Fibroblast of lung (primary cell): ENCODE data around the gene RPLP2. TPM values are rescaled to one million over a fixed set of nuclear protein-coding genes. Genes with fewer than 3 reads are reported as not detected.

Source experiments
- DNase-seq, 2 donors: peaks; one replicate each; pipeline versions ENCODE4 v3.0.0 to v3.0.0-alpha.2; 2010; ENCODE audit warnings: low read depth in 2 of 2
- H2AFZ ChIP-seq: 2 replicates; pipeline ENCODE4 v1.5.1; 2012; ENCODE audit warnings: low read length, control low read depth, inconsistent platforms
- H3K27ac ChIP-seq: 2 replicates; pipeline ENCODE4 v1.5.1; 2011; ENCODE audit warnings: low read length, control low read depth; ENCODE audit not compliant: insufficient read depth
- H3K27me3 ChIP-seq: 2 replicates; pipeline ENCODE4 v1.5.1; 2011; ENCODE audit warnings: mild to moderate bottlenecking, low read length; ENCODE audit not compliant: control insufficient read depth, insufficient read depth
- H3K36me3 ChIP-seq: 2 replicates; pipeline ENCODE4 v1.5.1; 2011; ENCODE audit warnings: low read length; ENCODE audit not compliant: control insufficient read depth, insufficient read depth
- H3K4me1 ChIP-seq: 2 replicates; pipeline ENCODE4 v1.5.1; 2011; ENCODE audit warnings: low read length; ENCODE audit not compliant: control insufficient read depth, insufficient read depth; ENCODE audit errors: extremely low read depth
- H3K4me2 ChIP-seq: 2 replicates; pipeline ENCODE4 v1.5.1; 2011; ENCODE audit warnings: low read length, control low read depth; ENCODE audit not compliant: insufficient read depth; ENCODE audit errors: extremely low read depth
- H3K4me3 ChIP-seq, 4 experiments: fragments of 200-600 bp in 1 of 4; sonication (generic) in 1 of 4; replicated peaks in 1 of 4; 2 replicates each; pipeline ENCODE4 v1.5.1; 2011 to 2016; ENCODE audit warnings: low read length in 4 of 4, low read depth in 3 of 4, mild to moderate bottlenecking in 3 of 4, control low read depth in 2 of 4, inconsistent platforms in 1 of 4, mixed read lengths in 1 of 4; ENCODE audit not compliant: insufficient read depth in 1 of 4; ENCODE audit errors: control extremely low read depth in 1 of 4
- H3K79me2 ChIP-seq: 2 replicates; pipeline ENCODE4 v1.5.1; 2012; ENCODE audit warnings: mild to moderate bottlenecking, low read length, inconsistent platforms; ENCODE audit not compliant: control insufficient read depth, insufficient read depth
- H3K9ac ChIP-seq: 2 replicates; pipeline ENCODE4 v1.5.1; 2011; ENCODE audit warnings: mild to moderate bottlenecking, low read length, control low read depth; ENCODE audit not compliant: insufficient read depth
- H3K9me3 ChIP-seq: 2 replicates; pipeline ENCODE4 v1.5.1; 2012; ENCODE audit warnings: low read depth, low read length; ENCODE audit not compliant: control insufficient read depth, insufficient read depth
- H4K20me1 ChIP-seq: 2 replicates; pipeline ENCODE4 v1.5.1; 2011; ENCODE audit warnings: low read length; ENCODE audit not compliant: control insufficient read depth, insufficient read depth; ENCODE audit errors: extremely low read depth
- EZH2 ChIP-seq: IDR thresholded peaks from 2 replicates; pipeline ENCODE4 v1.5.1; 2012; ENCODE audit warnings: low read length, control low read depth, mild to moderate bottlenecking; ENCODE audit errors: missing control alignments
- polyA plus RNA-seq, 2 donors: library from polyadenylated mRNA; depleted of rRNA in 1 of 2; stranded (reverse) in 1 of 2; unstranded in 1 of 2; fragments of >200 nt; gene quantifications; 2 replicates each; pipeline ENCODE4 v1.2.1, GENCODE V29; 2011 to 2012; ENCODE audit warnings: missing spikeins in 1 of 2
- total RNA-seq: library from RNA; depleted of rRNA; stranded (reverse); fragments of >200 nt; gene quantifications from 2 replicates; pipeline ENCODE4 v1.2.1, GENCODE V29; 2014
- TF ChIP-seq, protein P1 (sequence below), 2 donors: IDR thresholded peaks in 1 of 2; conservative IDR thresholded peaks in 1 of 2; 1 replicate in 1 of 2; 2 replicates in 1 of 2; pipeline ENCODE4 v1.5.1; 2011 to 2012; ENCODE audit warnings: low read length in 2 of 2, control low read depth in 1 of 2, inconsistent platforms in 1 of 2, low read depth in 1 of 2, mild to moderate bottlenecking in 1 of 2

RPLP2 gene
- total and polyA plus RNA-seq, 2 donors (not counting 1 experiment from before 2014, with no cell fraction given): 294 to 741 TPM

DNA sequence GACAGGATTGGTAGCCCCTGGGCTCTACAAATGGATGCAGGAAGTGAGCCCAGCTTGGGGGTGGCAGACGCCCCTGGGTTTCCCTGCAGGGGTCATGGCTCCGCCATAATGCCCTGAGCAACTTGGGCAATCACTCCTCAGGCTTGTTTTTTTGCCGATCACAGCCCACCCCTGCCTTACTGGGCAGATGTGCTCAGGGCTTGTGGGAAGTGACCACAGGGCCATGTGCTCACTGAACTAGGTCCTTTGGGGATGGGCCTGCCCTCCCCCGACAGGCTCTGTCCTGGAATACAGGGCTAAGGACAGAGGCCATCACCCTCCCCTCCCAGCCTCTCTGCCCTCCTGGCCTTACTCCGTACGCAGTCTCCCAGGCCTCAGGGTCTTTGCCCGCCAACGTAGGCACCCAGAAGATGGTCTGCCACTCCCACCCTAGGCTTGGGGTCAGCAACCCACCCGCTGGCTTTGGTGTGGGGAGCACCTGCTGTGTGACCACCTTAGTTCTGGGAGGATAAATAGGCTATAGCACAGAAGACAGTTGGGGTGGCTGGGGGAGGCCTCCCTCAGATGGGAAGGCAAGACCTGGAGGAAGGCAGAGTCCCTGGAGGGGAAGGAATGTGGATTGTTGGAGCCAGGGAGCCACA is 3.8 kb downstream of the RPLP2 start:
- Histone ChIP-seq H3K9ac (no peak overlapping the region), H3K27ac (no peak overlapping the region), H3K36me3 (peaks cover 24% of the 10 kb centered on the region), H3K4me1 (peaks cover 12% of the 10 kb centered on the region), H3K4me2 (no peak overlapping the region), H3K27me3 (no peaks in the 10 kb centered on the region), H3K9me3 (no peaks in the 10 kb centered on the region), H3K79me2 (peaks cover 32% of the 10 kb centered on the region), H2AFZ (no peak overlapping the region), H3K4me3 (no peak overlapping the region), H4K20me1 (no peaks in the 10 kb centered on the region)
- DNase-seq: no peak
- TF ChIP-seq, protein P1, sequence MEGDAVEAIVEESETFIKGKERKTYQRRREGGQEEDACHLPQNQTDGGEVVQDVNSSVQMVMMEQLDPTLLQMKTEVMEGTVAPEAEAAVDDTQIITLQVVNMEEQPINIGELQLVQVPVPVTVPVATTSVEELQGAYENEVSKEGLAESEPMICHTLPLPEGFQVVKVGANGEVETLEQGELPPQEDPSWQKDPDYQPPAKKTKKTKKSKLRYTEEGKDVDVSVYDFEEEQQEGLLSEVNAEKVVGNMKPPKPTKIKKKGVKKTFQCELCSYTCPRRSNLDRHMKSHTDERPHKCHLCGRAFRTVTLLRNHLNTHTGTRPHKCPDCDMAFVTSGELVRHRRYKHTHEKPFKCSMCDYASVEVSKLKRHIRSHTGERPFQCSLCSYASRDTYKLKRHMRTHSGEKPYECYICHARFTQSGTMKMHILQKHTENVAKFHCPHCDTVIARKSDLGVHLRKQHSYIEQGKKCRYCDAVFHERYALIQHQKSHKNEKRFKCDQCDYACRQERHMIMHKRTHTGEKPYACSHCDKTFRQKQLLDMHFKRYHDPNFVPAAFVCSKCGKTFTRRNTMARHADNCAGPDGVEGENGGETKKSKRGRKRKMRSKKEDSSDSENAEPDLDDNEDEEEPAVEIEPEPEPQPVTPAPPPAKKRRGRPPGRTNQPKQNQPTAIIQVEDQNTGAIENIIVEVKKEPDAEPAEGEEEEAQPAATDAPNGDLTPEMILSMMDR (conservative IDR thresholded peaks at IDR 0.05 in 1 of 2, IDR thresholded peaks at IDR 0.05 in 1 of 2; ENCODE audit: low read depth in 1 of 2, low read length in 2 of 2): no peak
- TF ChIP-seq EZH2: no peak

DNA sequence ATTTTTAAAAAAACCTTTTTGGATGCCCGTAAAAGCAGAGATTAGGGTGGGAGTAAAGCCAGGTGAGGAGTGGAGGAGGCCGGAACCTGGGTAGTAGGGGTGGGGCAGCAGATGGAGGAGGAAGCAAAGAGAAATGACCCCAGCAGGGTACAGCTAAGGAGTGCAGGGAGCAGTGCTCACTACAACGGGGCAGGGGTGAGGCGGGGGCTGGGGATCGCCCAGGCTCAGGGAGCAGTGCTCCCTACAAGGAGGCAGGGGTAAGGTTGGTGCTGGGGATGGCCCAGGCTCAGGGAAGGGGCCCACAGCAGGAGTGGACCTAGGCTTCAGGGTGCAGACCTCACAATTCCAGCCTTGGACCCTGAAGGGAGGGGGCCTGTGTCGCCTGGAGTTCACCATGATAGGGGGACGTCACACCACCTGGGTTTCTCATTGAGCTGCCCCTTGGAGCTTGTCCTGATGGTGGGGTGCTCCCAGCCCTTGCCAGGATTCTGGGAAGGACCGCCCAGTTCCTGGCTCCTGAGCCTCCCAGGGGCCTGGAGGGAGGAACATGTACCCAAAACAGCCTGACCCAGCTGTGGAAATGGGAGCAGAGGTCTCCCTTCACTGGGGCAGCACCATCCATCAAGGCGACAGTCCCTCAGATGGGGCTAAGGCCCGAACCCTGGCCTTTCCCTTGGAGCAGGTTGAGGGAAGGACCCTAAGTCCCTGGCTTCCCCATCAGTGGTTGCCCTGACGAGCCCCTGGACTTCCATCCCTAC is 6.1 kb downstream of the RPLP2 start:
- no peak overlapping the region for H3K4me3 ChIP-seq
- no peaks in the 10 kb centered on the region for H3K9me3 ChIP-seq
- no peak overlapping the region for H2AFZ ChIP-seq
- H3K79me2 ChIP-seq: peaks cover 26% of the 10 kb centered on the region
- H3K27me3 ChIP-seq: no peaks in the 10 kb centered on the region
- H4K20me1 ChIP-seq: no peaks in the 10 kb centered on the region
- DNase-seq: no peak
- peaks cover 24% of the 10 kb centered on the region for H3K36me3 ChIP-seq
- TF ChIP-seq EZH2: no peak
- TF ChIP-seq, protein P1 (conservative IDR thresholded peaks at IDR 0.05 in 1 of 2, IDR thresholded peaks at IDR 0.05 in 1 of 2; ENCODE audit: low read depth in 1 of 2, low read length in 2 of 2): no peak
- no peak overlapping the region for H3K9ac ChIP-seq
- no peak overlapping the region for H3K4me2 ChIP-seq
- H3K27ac ChIP-seq: no peak overlapping the region
- H3K4me1 ChIP-seq: peaks cover 18% of the 10 kb centered on the region

DNA sequence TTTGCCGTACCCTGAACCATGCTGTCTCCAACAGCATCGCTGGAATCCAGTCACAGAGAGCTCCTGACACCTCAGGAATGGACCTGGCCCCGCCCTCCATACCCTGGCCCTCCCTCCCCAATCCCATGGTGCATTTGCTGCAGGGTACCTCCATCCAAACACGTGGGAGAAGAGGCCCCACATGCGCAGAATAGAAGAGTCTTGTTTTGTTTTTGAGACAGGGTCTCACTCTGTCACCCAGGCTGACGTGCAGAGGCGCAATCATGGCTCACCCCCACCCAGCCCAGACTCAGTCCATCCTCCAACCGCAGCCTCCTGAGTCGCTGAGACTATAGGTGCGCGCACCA is 6.6 kb downstream of the RPLP2 start:
- H3K9me3 ChIP-seq: no peaks in the 10 kb centered on the region
- H3K27ac ChIP-seq: no peak overlapping the region
- DNase-seq: no peak
- H3K27me3 ChIP-seq: no peaks in the 10 kb centered on the region
- no peak for TF ChIP-seq EZH2
- TF ChIP-seq, protein P1 (conservative IDR thresholded peaks at IDR 0.05 in 1 of 2, IDR thresholded peaks at IDR 0.05 in 1 of 2; ENCODE audit: low read depth in 1 of 2, low read length in 2 of 2): no peak
- H3K4me3 ChIP-seq: no peak overlapping the region
- peaks cover 24% of the 10 kb centered on the region for H3K36me3 ChIP-seq
- peaks cover 18% of the 10 kb centered on the region for H3K4me1 ChIP-seq
- H3K79me2 ChIP-seq: peaks cover 26% of the 10 kb centered on the region
- no peak overlapping the region for H3K4me2 ChIP-seq
- no peak overlapping the region for H3K9ac ChIP-seq
- no peak overlapping the region for H2AFZ ChIP-seq
- H4K20me1 ChIP-seq: no peaks in the 10 kb centered on the region
